SU-DHL-6 (cell line): ENCODE measurements around the gene UTF1.

Experiments
- H2AFZ ChIP-seq: fragments of 200-600 bp; sonication (generic); 2 replicates; pipeline ENCODE4 v1.6.1; 2014; ENCODE audit warnings: low read depth, mild to moderate bottlenecking, moderate library complexity, mixed read lengths, antibody characterized with exemption, low read length; ENCODE audit not compliant: severe bottlenecking
- H3F3A ChIP-seq: fragments of 200-600 bp; shearing (Covaris generic); 2 replicates; pipeline ENCODE4 v1.6.0; 2016; ENCODE audit warnings: antibody characterized with exemption, mild to moderate bottlenecking; ENCODE audit not compliant: insufficient read depth
- H3K27ac ChIP-seq: fragments of 200-600 bp; sonication (generic); 2 replicates; pipeline ENCODE4 v1.5.1; 2016; ENCODE audit warnings: low read depth, mild to moderate bottlenecking, low read length, moderate library complexity, mixed read lengths
- H3K27me3 ChIP-seq: fragments of 200-600 bp; sonication (generic), shearing (Covaris generic); 2 replicates; pipeline ENCODE4 v1.6.0; 2014; ENCODE audit warnings: mild to moderate bottlenecking, low read length
- H3K36me3 ChIP-seq: fragments of 200-600 bp; sonication (generic); 2 replicates; pipeline ENCODE4 v1.6.1; 2014; ENCODE audit warnings: mild to moderate bottlenecking, low read length, mixed read lengths
- H3K4me2 ChIP-seq: fragments of 300-600, 200-600 bp; shearing (Covaris generic), sonication (generic); 2 replicates; pipeline ENCODE4 v1.6.0; 2014; ENCODE audit warnings: low read length, low read depth, mild to moderate bottlenecking; ENCODE audit not compliant: poor library complexity, severe bottlenecking
- H3K4me3 ChIP-seq: fragments of 200-600 bp; sonication (generic); 2 replicates; pipeline ENCODE4 v1.5.1; 2014; ENCODE audit warnings: antibody characterized with exemption, low read length, mild to moderate bottlenecking, mixed read lengths; ENCODE audit not compliant: insufficient read depth, poor library complexity, severe bottlenecking
- H3K79me2 ChIP-seq: fragments of 200-600 bp; sonication (generic); 2 replicates; pipeline ENCODE4 v1.6.1; 2014; ENCODE audit warnings: mild to moderate bottlenecking, low read length, moderate library complexity; ENCODE audit not compliant: insufficient read depth
- H3K9ac ChIP-seq: fragments of 200-600 bp; sonication (generic); 2 replicates; pipeline ENCODE4 v1.7.0; 2014; ENCODE audit warnings: mild to moderate bottlenecking, low read length
- H3K9me2 ChIP-seq: fragments of 200-600 bp; sonication (generic); replicated peaks from 2 replicates; pipeline ENCODE4 v1.6.1; 2014; ENCODE audit warnings: low read length; ENCODE audit not compliant: insufficient read depth
- H3K9me3 ChIP-seq: fragments of 200-600 bp; sonication (generic); 2 replicates; pipeline ENCODE4 v1.6.1; 2014; ENCODE audit warnings: low read length, mixed read lengths; ENCODE audit not compliant: insufficient read depth
- H4K20me1 ChIP-seq: fragments of 200-600 bp; sonication (generic); 2 replicates; pipeline ENCODE4 v1.6.1; 2014; ENCODE audit warnings: low read depth, mild to moderate bottlenecking, antibody characterized with exemption, low read length, moderate library complexity, mixed read lengths
- EZH2phosphoT487 ChIP-seq: fragments of 200-600 bp; sonication (generic), shearing (Covaris generic); conservative IDR thresholded peaks from 2 replicates; pipeline ENCODE4 v1.6.1; 2018; ENCODE audit warnings: mild to moderate bottlenecking, antibody characterized with exemption, low read length, moderate library complexity, mixed read lengths
- TF ChIP-seq, protein P1 (sequence below): fragments of 200-600 bp; sonication (generic); IDR thresholded peaks from one replicate; pipeline ENCODE4 v1.5.1; 2017; ENCODE audit warnings: antibody characterized with exemption, mild to moderate bottlenecking, low read length, moderate library complexity; ENCODE audit not compliant: insufficient read depth, poor library complexity, severe bottlenecking

The UTF1 gene

DNA sequence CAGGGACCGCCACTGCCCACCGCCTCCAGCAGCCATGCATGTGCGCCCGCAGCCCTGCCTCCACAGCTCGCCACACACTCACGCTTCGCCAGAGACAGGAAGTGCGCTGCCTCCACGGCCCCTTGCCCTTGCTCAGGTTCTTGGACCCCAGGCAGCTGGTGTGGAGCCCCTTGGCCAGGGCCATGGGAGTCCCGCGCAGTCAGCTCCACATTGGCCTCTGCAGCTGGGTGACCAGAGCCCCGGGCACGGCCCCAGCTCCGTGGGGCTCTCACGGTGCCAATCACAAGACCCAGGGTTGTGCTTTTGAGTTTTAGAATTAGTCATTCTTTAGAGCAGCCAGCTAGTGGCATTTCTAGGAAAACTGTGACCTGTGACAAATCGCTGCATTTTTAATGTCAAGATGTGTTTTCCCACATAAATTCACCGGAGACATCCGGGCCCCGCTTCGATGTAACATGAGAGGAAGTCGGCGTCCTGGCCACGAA, 4.3 kb upstream of the UTF1 start:
- H3K36me3 ChIP-seq, result no peaks in the 10 kb centered on the region
- H3K27me3 ChIP-seq, result no peaks in the 10 kb centered on the region
- no peak overlapping the region for H3K9ac ChIP-seq
- H4K20me1 ChIP-seq, result no peaks in the 10 kb centered on the region
- H3K4me3 ChIP-seq, result no peak overlapping the region
- H3K9me2 ChIP-seq, result no peaks in the 10 kb centered on the region
- no peak overlapping the region for H3K27ac ChIP-seq
- no peaks in the 10 kb centered on the region for H3F3A ChIP-seq
- H3K4me2 ChIP-seq, result no peak overlapping the region
- no peaks in the 10 kb centered on the region for H3K9me3 ChIP-seq
- TF ChIP-seq EZH2phosphoT487, result no peak
- TF ChIP-seq, protein P1, sequence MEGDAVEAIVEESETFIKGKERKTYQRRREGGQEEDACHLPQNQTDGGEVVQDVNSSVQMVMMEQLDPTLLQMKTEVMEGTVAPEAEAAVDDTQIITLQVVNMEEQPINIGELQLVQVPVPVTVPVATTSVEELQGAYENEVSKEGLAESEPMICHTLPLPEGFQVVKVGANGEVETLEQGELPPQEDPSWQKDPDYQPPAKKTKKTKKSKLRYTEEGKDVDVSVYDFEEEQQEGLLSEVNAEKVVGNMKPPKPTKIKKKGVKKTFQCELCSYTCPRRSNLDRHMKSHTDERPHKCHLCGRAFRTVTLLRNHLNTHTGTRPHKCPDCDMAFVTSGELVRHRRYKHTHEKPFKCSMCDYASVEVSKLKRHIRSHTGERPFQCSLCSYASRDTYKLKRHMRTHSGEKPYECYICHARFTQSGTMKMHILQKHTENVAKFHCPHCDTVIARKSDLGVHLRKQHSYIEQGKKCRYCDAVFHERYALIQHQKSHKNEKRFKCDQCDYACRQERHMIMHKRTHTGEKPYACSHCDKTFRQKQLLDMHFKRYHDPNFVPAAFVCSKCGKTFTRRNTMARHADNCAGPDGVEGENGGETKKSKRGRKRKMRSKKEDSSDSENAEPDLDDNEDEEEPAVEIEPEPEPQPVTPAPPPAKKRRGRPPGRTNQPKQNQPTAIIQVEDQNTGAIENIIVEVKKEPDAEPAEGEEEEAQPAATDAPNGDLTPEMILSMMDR, result no peak
- H3K79me2 ChIP-seq, result no peaks in the 10 kb centered on the region
- H2AFZ ChIP-seq, result no peak overlapping the region

DNA sequence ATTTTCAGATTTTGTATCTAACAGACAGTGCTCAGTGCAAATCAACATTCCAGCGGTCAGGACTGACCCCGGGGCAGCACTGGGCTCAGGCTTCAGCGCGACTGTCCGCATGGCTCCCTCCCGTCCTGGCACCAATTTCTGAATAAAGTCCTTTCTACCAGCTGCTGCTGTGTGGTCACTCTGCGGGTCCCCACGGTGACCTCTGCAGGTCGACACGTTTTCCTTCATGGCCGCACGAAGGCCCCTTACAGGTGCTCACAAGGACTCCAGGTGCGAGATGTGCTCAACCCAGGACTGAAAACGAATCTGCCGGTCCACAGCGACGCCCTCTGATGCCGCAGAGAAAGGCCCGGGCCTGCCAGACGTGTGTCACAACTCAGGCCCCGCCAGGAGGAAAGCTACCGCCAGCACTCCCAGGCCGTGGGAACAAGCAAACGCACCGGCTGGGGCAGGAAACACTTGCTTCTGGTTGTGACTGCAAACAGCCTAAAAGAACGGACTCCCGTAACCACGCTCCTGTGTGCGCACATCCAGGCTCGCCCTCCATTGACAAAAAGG, 3.7 kb upstream of the UTF1 start:
- Histone ChIP-seq H2AFZ (no peak overlapping the region), H3K9me3 (no peaks in the 10 kb centered on the region), H3F3A (no peaks in the 10 kb centered on the region), H3K27me3 (no peaks in the 10 kb centered on the region), H3K27ac (no peak overlapping the region), H3K9me2 (no peaks in the 10 kb centered on the region), H4K20me1 (no peaks in the 10 kb centered on the region), H3K36me3 (no peaks in the 10 kb centered on the region), H3K79me2 (no peaks in the 10 kb centered on the region), H3K4me2 (no peak overlapping the region), H3K9ac (no peak overlapping the region), H3K4me3 (no peak overlapping the region)
- TF ChIP-seq EZH2phosphoT487, result no peak
- TF ChIP-seq, protein P1, result no peak

DNA sequence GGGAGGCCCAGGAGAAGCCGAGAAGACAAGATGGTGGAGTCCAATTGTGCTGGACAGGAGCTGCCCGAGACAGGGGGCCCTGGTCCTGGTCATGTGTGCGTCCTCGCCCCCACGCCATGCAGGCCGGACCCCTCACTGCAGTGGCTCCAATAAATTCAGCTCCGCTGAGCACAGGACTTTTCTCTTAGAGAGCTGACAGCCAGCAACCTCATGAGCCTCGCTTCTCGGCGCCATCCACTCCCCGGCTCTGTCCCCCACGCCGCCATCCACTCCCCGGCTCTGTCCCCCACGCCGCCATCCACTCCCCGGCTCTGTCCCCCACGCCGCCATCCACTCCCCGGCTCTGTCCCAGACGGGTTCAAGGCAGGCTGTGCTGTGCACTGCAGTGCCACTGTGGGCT, 2.8 kb upstream of the UTF1 start:
- no peak overlapping the region for H3K4me3 ChIP-seq
- TF ChIP-seq, protein P1, result no peak
- TF ChIP-seq EZH2phosphoT487, result no peak
- H3K27me3 ChIP-seq, result no peaks in the 10 kb centered on the region

More for the DNA sequence above, 2.8 kb upstream of the UTF1 start:
- H4K20me1 ChIP-seq, result no peaks in the 10 kb centered on the region
- H3K36me3 ChIP-seq, result no peaks in the 10 kb centered on the region
- H3K9me3 ChIP-seq, result no peaks in the 10 kb centered on the region
- no peak overlapping the region for H3K27ac ChIP-seq
- no peak overlapping the region for H2AFZ ChIP-seq
- no peaks in the 10 kb centered on the region for H3F3A ChIP-seq
- H3K9me2 ChIP-seq, result no peaks in the 10 kb centered on the region
- no peak overlapping the region for H3K9ac ChIP-seq
- no peak overlapping the region for H3K4me2 ChIP-seq
- no peaks in the 10 kb centered on the region for H3K79me2 ChIP-seq
